Inflammatory macrophage treated with lipopolysaccharide for 1 hour (primary cell): Measurements from ENCODE around the gene PROS1.

Experiments used
- DNase-seq, 2 donors: peaks; one replicate each; pipeline ENCODE4 v3.0.0-alpha.2; 2020 to 2022

Gene PROS1

GRCh38 chr3:93973131-93974126, at the start of gene PROS1:
TSS of gene PROS1 (minus strand) at chr3:93973896. CDS start at chr3:93973749, 147 bp downstream.
- DNase-seq: peak; percentile 70 to 77

- DNase-seq: no peak
Measured at GRCh38 chr3:94020293-94020692, 46.6 kb upstream of the PROS1 start.

- no peak for DNase-seq
Measured at GRCh38 chr3:94019659-94020058, 46.0 kb upstream of the PROS1 start.

- no peak for DNase-seq
Measured at GRCh38 chr3:94015025-94015424, 41.3 kb upstream of the PROS1 start.

- DNase-seq: no peak
Measured at GRCh38 chr3:94012185-94012584, 38.5 kb upstream of the PROS1 start.

GRCh38 chr3:94011233-94011711, 37.6 kb upstream of the PROS1 start:
- DNase-seq: peak; percentile 45 to 50

GRCh38 chr3:94009608-94010007, 35.9 kb upstream of the PROS1 start:
- no peak for DNase-seq

- DNase-seq: no peak
Measured at GRCh38 chr3:94008253-94008652, 34.6 kb upstream of the PROS1 start.

- DNase-seq: peak; percentile 50 to 64
Measured at GRCh38 chr3:94004301-94004910, 30.7 kb upstream of the PROS1 start.

GRCh38 chr3:94001827-94002495, 28.3 kb upstream of the PROS1 start:
- DNase-seq: no peak

GRCh38 chr3:94001191-94001590, 27.5 kb upstream of the PROS1 start:
- no peak for DNase-seq

- no peak for DNase-seq
Measured at GRCh38 chr3:93994056-93994455, 20.4 kb upstream of the PROS1 start.

GRCh38 chr3:93992207-93992606, 18.5 kb upstream of the PROS1 start:
- DNase-seq: no peak

- no peak for DNase-seq
Measured at GRCh38 chr3:93991631-93992030, 17.9 kb upstream of the PROS1 start.

- no peak for DNase-seq
Measured at GRCh38 chr3:93989241-93989640, 15.5 kb upstream of the PROS1 start.

- no peak for DNase-seq
Measured at GRCh38 chr3:93988764-93989163, 15.1 kb upstream of the PROS1 start.

- no peak for DNase-seq
Measured at GRCh38 chr3:93988283-93988682, 14.6 kb upstream of the PROS1 start.

- DNase-seq: no peak
Measured at GRCh38 chr3:93984618-93985017, 10.9 kb upstream of the PROS1 start.

- DNase-seq: no peak
Measured at GRCh38 chr3:93983408-93983807, 9.7 kb upstream of the PROS1 start.

- DNase-seq: no peak
Measured at GRCh38 chr3:93981649-93982048, 8.0 kb upstream of the PROS1 start.

GRCh38 chr3:93979850-93980676, 6.4 kb upstream of the PROS1 start, which contains the start of gene ARL13B:
TSS of gene ARL13B (plus strand) at chr3:93980155. CDS start at chr3:93980424, 269 bp downstream.
- peak; percentile 96 to 98 for DNase-seq

- DNase-seq: no peak
Measured at GRCh38 chr3:93969997-93970396, 3.7 kb downstream of the PROS1 start.
